ENCODE measurements around the gene TTC28.

DNA sequence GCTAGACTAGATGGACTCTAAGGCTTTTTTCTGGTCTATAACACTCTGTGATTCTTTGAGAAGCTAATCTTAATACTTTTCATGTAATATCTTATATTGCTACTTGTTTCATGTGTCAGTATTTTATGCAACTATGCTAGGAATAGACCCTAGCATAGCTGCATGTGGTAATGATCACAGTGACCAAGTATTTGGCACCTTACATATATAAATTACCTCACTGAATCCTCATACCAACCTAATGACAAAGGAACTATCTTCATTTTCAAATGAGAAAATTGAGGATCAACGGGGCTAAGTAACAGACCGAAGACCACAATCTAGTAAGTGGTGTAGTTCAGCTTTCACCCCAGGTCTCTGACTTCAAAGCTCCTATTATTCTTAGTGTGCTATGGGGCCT is 433.2 kb downstream of the TTC28 start:
- TF ChIP-seq, protein P1, sequence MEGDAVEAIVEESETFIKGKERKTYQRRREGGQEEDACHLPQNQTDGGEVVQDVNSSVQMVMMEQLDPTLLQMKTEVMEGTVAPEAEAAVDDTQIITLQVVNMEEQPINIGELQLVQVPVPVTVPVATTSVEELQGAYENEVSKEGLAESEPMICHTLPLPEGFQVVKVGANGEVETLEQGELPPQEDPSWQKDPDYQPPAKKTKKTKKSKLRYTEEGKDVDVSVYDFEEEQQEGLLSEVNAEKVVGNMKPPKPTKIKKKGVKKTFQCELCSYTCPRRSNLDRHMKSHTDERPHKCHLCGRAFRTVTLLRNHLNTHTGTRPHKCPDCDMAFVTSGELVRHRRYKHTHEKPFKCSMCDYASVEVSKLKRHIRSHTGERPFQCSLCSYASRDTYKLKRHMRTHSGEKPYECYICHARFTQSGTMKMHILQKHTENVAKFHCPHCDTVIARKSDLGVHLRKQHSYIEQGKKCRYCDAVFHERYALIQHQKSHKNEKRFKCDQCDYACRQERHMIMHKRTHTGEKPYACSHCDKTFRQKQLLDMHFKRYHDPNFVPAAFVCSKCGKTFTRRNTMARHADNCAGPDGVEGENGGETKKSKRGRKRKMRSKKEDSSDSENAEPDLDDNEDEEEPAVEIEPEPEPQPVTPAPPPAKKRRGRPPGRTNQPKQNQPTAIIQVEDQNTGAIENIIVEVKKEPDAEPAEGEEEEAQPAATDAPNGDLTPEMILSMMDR (IDR thresholded peaks at IDR 0.05) = no peak
- TF ChIP-seq POLR2A (IDR thresholded peaks at IDR 0.05) = no peak
